Panc1 (cell line): ENCODE data around the gene TMPRSS6. TPM values are rescaled to one million over a fixed set of nuclear protein-coding genes. Genes with fewer than 3 reads are reported as not detected.

Source experiments
- ATAC-seq: fragments of 200-7000 bp; cut with Tn5 transposase; 2 replicates; pipeline ENCODE4 v1.9.1; 2020; ENCODE audit warnings: mild to moderate bottlenecking, moderate library complexity
- BruUV-seq: library from RNA; stranded (reverse); fragments of 400-500 nt; replicated peaks from 2 replicates; lab custom pipeline; 2021; lab: Mats Ljungman, UMichigan
- CTCF ChIA-PET: fragments of 300-600 bp; sonication (Branson Sonifier 250); formaldehyde crosslinking; loops from one replicate; lab custom pipeline; 2022; ENCODE audit warnings: antibody characterized with exemption; lab: Charles Lee
- POLR2A ChIA-PET: fragments of 300-600 bp; sonication (Branson Sonifier 250); formaldehyde crosslinking; loops from one replicate; lab custom pipeline; 2022; ENCODE audit warnings: antibody characterized with exemption; lab: Charles Lee
- DNase-seq: peaks from one replicate; pipeline ENCODE4 v3.0.0-alpha.2; 2010; ENCODE audit warnings: low read depth, low spot score
- H3K27ac ChIP-seq: 2 replicates; pipeline ENCODE4 v1.5.1; 2011; ENCODE audit warnings: mild to moderate bottlenecking, low read length, inconsistent platforms
- H3K27me3 ChIP-seq: fragments of 200-500 bp; sonication (Bioruptor generic); 2 replicates; pipeline ENCODE4 v1.6.0; 2014; ENCODE audit warnings: low read length, inconsistent platforms; ENCODE audit not compliant: control insufficient read depth, insufficient read depth
- H3K36me3 ChIP-seq: fragments of 200-500 bp; sonication (Bioruptor generic); 2 replicates; pipeline ENCODE4 v1.5.1; 2014; ENCODE audit warnings: inconsistent platforms, mild to moderate bottlenecking, low read length, moderate library complexity; ENCODE audit not compliant: control insufficient read depth, insufficient read depth
- H3K4me1 ChIP-seq: 2 replicates; pipeline ENCODE4 v1.5.1; 2011; ENCODE audit warnings: inconsistent platforms, mild to moderate bottlenecking, low read length, moderate library complexity; ENCODE audit not compliant: control insufficient read depth, insufficient read depth
- H3K4me3 ChIP-seq, 2 experiments: 2 replicates each; pipeline ENCODE4 v1.5.1; 2011 to 2012; ENCODE audit warnings: low read depth in 2 of 2, low read length in 2 of 2, mild to moderate bottlenecking in 2 of 2, inconsistent platforms in 1 of 2, moderate library complexity in 1 of 2
- H3K9me3 ChIP-seq: fragments of 200-500 bp; sonication (Bioruptor generic); 2 replicates; pipeline ENCODE4 v1.5.1; 2014; ENCODE audit warnings: low read depth, mild to moderate bottlenecking, inconsistent platforms, low read length, moderate library complexity; ENCODE audit not compliant: control insufficient read depth, insufficient read depth
- CTCF ChIP-seq: fragments of 450-650 bp; IDR thresholded peaks from 2 replicates; pipeline ENCODE4 v1.5.1; 2017; ENCODE audit warnings: mild to moderate bottlenecking
- POLR2AphosphoS5 ChIP-seq: IDR thresholded peaks from 2 replicates; pipeline ENCODE4 v1.6.1; 2012; ENCODE audit warnings: mild to moderate bottlenecking, low read depth, low read length, moderate library complexity
- REST ChIP-seq, 2 experiments: IDR thresholded peaks; 2 replicates each; pipeline ENCODE4 v1.6.1; 2011 to 2012; ENCODE audit warnings: low read depth in 2 of 2, control low read depth in 1 of 2, low read length in 1 of 2, mild to moderate bottlenecking in 1 of 2, moderate library complexity in 1 of 2; ENCODE audit not compliant: insufficient read depth in 1 of 2
- SIN3A ChIP-seq: IDR thresholded peaks from 2 replicates; pipeline ENCODE4 v1.6.1; 2012; ENCODE audit warnings: low read depth, mild to moderate bottlenecking, low read length, moderate library complexity, borderline replicate concordance; ENCODE audit not compliant: insufficient read depth
- TCF7L2 ChIP-seq: IDR thresholded peaks from 2 replicates; pipeline ENCODE4 v1.6.1; 2011; ENCODE audit warnings: mild to moderate bottlenecking, low read depth, low read length, inconsistent platforms
- in situ Hi-C: cut with HindIII; loops from 2 replicates; pipeline ENCODE4 v1.10.0; 2016; ENCODE audit warnings: low sequenced_read_pairs, low pct_unique_long_range_greater_than_20kb
- intact Hi-C: fragments of 100-400 bp; cut with micrococcal nuclease; formaldehyde crosslinking; loops from one replicate; pipeline ENCODE4 v1.10.0; 2022; ENCODE audit not compliant: unreplicated experiment
- total RNA-seq: library from RNA; stranded (reverse); gene quantifications from one replicate; pipeline ENCODE4 v1.2.1, GENCODE V29; 2021; ENCODE audit not compliant: unreplicated experiment

TMPRSS6 gene
- total RNA-seq, 1 experiment from 2014 or later, result not detected

GRCh38 chr22:37141971-37142370 is 32.5 kb upstream of the TMPRSS6 start:
- no peak overlapping the region for H3K4me3 ChIP-seq
- in situ Hi-C loops (no loop called here), intact Hi-C loops (no loop called here)
- H3K9me3 ChIP-seq, result no peaks in the 10 kb centered on the region
- DNase-seq (no peak), ATAC-seq (no peak)
- ChIA-PET CTCF (no interaction called here), POLR2A (no interaction called here)
- H3K4me1 ChIP-seq, result no peaks in the 10 kb centered on the region; the same call in 1 of the 2 replicates
- no peak for TF ChIP-seq POLR2AphosphoS5
- no peaks in the 10 kb centered on the region for H3K27me3 ChIP-seq
- BruUV-seq, result no TSS peak
- no peak overlapping the region for H3K27ac ChIP-seq
- H3K36me3 ChIP-seq, result no peaks in the 10 kb centered on the region

DNA sequence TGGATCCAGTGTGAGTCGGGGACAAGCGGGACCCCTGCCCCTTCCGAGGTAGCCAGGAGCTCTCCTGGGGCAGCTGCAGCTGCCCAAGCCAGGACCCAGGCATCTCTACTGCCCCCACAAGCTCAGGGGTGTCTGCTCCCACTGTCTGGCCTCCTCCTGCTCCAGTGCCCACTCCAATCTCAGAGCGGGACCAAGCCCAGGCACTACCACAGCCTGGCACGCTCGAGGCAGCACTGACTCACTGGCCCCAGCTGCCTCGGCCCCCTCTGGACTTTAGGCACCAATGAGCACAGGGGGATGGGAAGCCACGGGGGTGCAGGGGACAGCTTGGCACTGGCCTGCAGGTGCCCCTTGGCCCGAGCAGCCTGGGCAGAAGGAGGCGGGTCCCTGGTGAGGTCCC is 32.0 kb upstream of the TMPRSS6 start:
- no peak for DNase-seq
- no peak for ATAC-seq
- intact Hi-C loops, result no loop called here

More for the DNA sequence above, 32.0 kb upstream of the TMPRSS6 start:
- in situ Hi-C loops, result no loop called here
- Histone ChIP-seq H3K9me3 (no peaks in the 10 kb centered on the region), H3K4me3 (no peak overlapping the region), H3K36me3 (no peaks in the 10 kb centered on the region), H3K4me1 (no peaks in the 10 kb centered on the region; the same call in 1 of the 2 replicates), H3K27ac (no peak overlapping the region), H3K27me3 (no peaks in the 10 kb centered on the region)
- POLR2A ChIA-PET, result no interaction called here
- CTCF ChIA-PET, result no interaction called here
- no peak for TF ChIP-seq SIN3A
- no peak for TF ChIP-seq TCF7L2
- TF ChIP-seq CTCF, result no peak
- no peak for TF ChIP-seq REST (IDR thresholded peaks at IDR 0.05; ENCODE audit: insufficient read depth in 1 of 2, low read depth in 2 of 2, low read length in 1 of 2)
- no peak for TF ChIP-seq POLR2AphosphoS5
- no TSS peak for BruUV-seq
